B cell (primary cell): ENCODE results near the gene NDUFA5.

Experiments used
- EZH2 ChIP-seq: IDR thresholded peaks from 2 replicates; pipeline ENCODE4 v1.6.1; 2012; ENCODE audit warnings: borderline replicate concordance, low read depth, mild to moderate bottlenecking, moderate library complexity, low read length; ENCODE audit not compliant: insufficient read depth, poor library complexity, severe bottlenecking
- TF ChIP-seq, protein P1 (sequence below): fragments of 200-600 bp; IDR thresholded peaks from one replicate; pipeline ENCODE4 v1.8.0; 2022; ENCODE audit warnings: antibody characterized with exemption, mild to moderate bottlenecking

DNA sequence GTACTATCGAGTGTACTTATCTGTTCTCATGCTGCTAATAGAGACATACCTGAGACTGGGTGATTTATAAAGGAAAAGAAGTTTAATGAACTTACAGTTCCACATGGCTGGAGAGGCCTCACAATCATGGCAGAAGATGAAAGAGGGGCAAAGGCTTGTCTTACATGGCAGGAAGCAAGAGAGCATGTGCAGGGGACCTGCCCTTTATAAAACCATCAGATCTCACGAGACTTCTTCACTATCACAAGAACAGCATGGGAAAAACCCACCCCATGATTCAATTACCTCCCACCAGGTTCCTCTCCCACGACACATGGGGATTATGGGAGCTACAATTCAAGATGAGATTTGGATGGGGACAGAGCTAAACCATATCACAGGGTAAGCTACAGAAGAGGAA is 4.5 kb downstream of the NDUFA5 start:
- TF ChIP-seq, protein P1, sequence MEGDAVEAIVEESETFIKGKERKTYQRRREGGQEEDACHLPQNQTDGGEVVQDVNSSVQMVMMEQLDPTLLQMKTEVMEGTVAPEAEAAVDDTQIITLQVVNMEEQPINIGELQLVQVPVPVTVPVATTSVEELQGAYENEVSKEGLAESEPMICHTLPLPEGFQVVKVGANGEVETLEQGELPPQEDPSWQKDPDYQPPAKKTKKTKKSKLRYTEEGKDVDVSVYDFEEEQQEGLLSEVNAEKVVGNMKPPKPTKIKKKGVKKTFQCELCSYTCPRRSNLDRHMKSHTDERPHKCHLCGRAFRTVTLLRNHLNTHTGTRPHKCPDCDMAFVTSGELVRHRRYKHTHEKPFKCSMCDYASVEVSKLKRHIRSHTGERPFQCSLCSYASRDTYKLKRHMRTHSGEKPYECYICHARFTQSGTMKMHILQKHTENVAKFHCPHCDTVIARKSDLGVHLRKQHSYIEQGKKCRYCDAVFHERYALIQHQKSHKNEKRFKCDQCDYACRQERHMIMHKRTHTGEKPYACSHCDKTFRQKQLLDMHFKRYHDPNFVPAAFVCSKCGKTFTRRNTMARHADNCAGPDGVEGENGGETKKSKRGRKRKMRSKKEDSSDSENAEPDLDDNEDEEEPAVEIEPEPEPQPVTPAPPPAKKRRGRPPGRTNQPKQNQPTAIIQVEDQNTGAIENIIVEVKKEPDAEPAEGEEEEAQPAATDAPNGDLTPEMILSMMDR: no peak
- TF ChIP-seq EZH2: no peak
